ENCODE measurements around the gene KRT9.
"Not testable (repeated sequence)": the region's sequence is repeated elsewhere in the genome, so short reads cannot be mapped to it uniquely, and the experiment has no call there.

Gene KRT9

GRCh38 chr17:41585301-41586056 lies 13.6 kb upstream of the KRT9 start:
- DNase-seq (ENCODE audit: low spot score) = no peak
- in situ Hi-C loops (cut with MboI; ENCODE audit: low sequenced_read_pairs, unreplicated experiment) = no loop called here
- TF ChIP-seq, protein P1, sequence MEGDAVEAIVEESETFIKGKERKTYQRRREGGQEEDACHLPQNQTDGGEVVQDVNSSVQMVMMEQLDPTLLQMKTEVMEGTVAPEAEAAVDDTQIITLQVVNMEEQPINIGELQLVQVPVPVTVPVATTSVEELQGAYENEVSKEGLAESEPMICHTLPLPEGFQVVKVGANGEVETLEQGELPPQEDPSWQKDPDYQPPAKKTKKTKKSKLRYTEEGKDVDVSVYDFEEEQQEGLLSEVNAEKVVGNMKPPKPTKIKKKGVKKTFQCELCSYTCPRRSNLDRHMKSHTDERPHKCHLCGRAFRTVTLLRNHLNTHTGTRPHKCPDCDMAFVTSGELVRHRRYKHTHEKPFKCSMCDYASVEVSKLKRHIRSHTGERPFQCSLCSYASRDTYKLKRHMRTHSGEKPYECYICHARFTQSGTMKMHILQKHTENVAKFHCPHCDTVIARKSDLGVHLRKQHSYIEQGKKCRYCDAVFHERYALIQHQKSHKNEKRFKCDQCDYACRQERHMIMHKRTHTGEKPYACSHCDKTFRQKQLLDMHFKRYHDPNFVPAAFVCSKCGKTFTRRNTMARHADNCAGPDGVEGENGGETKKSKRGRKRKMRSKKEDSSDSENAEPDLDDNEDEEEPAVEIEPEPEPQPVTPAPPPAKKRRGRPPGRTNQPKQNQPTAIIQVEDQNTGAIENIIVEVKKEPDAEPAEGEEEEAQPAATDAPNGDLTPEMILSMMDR (IDR thresholded peaks at IDR 0.05; ENCODE audit: borderline replicate concordance, control extremely low read depth, extremely low read depth, insufficient read depth, missing control alignments) = no peak

GRCh38 chr17:41584331-41584927 lies 12.6 kb upstream of the KRT9 start:
- in situ Hi-C loops (cut with MboI; ENCODE audit: low sequenced_read_pairs, unreplicated experiment); DNase-seq (ENCODE audit: low spot score): not testable (repeated sequence)

DNA sequence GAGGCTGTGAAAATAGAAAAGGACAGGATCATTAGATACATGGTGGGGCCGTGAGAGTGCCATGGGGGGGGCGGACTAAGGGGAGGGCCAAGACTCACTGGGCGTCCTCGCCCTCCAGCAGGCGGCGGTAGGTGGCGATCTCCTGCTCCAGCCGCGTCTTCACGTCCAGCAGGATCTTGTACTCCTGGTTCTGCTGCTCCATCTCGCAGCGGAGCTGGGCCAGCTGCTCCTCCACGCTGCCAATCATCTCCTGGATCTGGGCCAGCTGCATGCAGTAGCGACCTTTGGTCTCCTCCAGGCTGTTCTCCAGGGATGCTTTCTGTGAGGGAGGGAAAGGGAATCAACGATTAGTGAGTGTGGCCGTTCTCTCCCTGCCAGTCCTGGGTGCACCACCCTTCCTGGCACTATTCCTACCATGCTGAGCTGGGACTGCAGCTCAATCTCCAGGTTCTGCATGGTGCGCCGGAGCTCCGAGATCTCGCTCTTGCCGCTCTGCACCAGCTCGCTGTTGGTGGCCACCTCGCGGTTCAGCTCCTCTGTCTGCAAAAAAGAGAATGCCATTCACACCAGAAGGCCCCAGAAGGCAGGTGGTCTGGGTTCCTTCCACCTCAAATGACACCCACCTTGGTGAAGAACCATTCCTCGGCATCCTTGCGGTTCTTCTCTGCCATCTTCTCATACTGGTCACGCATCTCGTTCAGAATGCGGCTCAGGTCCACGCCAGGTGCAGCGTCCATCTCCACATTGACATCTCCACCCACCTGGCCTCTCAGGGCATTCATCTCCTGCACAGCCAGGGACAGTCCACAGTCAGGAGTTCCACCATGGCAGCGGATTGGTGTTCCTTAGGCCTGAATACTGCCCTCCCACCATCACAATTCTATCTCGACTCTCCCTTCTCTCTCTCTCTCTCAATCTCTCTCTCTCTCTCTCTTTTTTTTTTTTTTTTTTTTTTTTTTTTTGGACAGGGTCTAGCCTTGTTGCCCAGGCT lies 11.6 kb upstream of the KRT9 start:
- in situ Hi-C loops (cut with MboI; ENCODE audit: low sequenced_read_pairs, unreplicated experiment) = no loop called here
- TF ChIP-seq, protein P1 (IDR thresholded peaks at IDR 0.05; ENCODE audit: borderline replicate concordance, control extremely low read depth, extremely low read depth, insufficient read depth, missing control alignments) = no peak
- DNase-seq (ENCODE audit: low spot score) = no peak

DNA sequence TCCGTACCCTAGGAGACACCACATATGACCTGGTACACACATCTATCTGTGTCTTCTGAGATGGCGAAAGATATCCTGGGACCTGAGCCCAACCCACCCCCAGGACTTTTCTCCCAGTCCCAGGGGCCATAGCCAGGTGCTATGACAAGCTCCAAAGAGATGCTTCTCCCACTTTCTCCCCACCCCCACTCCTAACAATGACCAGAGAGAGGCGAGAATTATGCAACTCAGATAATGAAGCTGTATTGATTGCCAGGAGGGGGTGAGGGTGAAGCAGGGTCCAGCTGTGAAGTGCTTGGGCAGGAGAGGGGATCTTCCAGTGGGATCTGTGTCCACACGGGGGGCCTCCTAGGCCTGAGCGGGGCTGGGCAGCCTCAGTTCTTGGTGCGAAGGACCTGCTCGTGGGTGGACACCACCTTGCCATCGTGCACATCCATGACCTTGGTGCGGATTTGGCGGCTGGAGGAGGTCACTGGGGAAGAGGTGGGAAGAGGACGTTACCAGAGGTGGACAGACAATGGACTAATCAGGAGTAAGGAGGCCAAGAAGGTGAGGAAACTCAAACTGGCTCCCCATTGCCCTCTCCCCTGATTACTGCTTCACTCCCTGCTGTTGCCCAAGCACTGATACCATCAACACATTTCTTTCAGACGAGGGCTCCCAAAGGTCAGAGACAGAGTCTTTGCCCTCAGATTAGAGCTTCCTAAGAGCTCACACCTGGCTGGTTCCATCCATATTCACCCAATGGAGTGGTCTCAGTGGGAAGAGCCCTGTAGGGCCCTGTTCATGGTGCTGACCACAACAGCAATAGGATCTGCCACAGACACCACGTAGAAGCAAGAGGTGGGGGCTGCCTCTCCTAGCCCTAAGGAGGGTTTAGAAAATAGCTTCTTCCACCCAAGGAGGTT lies 10.5 kb upstream of the KRT9 start:
- DNase-seq (ENCODE audit: low spot score); in situ Hi-C loops (cut with MboI; ENCODE audit: low sequenced_read_pairs, unreplicated experiment): not testable (repeated sequence)

DNA sequence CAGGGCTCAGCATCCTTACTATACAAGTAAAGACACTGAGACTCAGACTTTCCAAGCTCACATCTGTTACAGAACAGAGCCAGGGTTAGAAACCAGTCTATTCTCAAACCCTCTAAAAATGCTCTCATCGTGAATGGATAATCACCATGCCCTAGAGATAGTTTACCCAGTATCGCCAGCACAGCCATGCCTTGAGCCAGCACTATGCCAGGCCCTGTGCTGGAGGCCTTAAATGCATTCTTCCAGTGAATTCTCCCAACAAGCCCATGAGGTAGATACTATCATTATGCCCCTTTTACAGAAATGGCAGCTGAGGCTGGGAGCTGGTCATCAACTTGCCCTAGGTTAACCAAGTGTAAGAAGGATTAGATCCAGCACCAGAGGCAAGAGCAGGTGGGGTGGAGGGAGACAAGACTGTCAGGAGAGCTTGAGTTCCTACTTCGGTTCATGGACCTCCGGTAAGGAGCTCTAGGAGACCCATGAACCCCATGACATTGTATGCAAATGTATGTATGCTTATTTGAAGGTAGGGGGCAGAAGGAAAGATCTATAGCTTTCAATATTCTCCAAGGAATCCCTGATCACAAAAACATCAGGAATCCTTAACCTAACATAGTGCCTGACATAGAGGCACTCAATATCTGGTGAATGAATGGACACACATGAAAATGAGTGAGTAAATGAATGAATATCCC lies 9.7 kb upstream of the KRT9 start:
- in situ Hi-C loops (cut with MboI; ENCODE audit: low sequenced_read_pairs, unreplicated experiment) = no loop called here
- TF ChIP-seq, protein P1 (IDR thresholded peaks at IDR 0.05; ENCODE audit: borderline replicate concordance, control extremely low read depth, extremely low read depth, insufficient read depth, missing control alignments) = no peak
- no peak for DNase-seq (ENCODE audit: low spot score)

DNA sequence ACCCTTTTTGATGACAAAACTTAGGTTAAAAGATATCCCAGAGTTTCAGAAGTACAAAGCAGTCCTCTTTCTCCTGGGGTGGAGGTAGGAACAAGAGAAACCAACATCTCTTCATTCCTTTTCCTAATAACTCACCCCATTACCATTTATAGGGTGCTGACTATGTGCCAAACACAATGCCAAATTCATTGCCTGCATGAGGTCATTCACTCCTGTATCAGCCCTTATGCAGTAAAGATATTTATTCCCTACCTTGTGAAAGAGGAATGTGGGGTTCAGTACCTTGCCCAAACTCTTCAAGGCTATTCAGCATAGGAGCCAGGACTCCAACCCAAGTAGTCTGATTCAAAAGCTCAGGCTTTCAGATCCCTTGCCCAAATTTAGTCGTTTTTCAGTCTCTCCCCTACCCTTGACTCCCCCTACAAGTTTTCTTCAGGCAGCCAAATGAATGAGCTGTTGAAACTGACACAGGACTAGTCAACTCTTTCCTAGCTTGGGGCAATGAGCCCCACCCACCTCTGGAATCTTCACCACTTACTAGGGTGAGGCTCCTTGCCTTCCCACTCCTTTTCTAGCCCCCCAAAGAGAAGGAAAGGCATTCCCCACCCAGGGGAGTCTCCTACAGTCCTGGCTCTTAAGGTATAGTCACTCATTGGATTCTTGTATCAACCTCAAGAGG lies 9.0 kb upstream of the KRT9 start:
- no peak for DNase-seq (ENCODE audit: low spot score)
- TF ChIP-seq, protein P1 (IDR thresholded peaks at IDR 0.05; ENCODE audit: borderline replicate concordance, control extremely low read depth, extremely low read depth, insufficient read depth, missing control alignments) = no peak
- in situ Hi-C loops (cut with MboI; ENCODE audit: low sequenced_read_pairs, unreplicated experiment) = no loop called here

Data from GM13976 (cell line).